Left ventricle myocardium inferior (tissue), 1 donor: Measurements from ENCODE around the gene DGCR8. TPM values are rescaled to one million over a fixed set of nuclear protein-coding genes. Genes with fewer than 3 reads are reported as not detected.

Experiments used
- DNase-seq: peaks from one replicate; pipeline ENCODE4 v3.0.0-alpha.2; 2020
- H3K27ac ChIP-seq: fragments of 200-600 bp; replicated peaks from 2 replicates; pipeline ENCODE4 v1.8.0; 2021
- H3K27me3 ChIP-seq: fragments of 200-600 bp; 2 replicates; pipeline ENCODE4 v1.8.0; 2021; ENCODE audit warnings: low read depth
- H3K36me3 ChIP-seq: fragments of 200-600 bp; 2 replicates; pipeline ENCODE4 v1.8.0; 2021
- H3K4me1 ChIP-seq: fragments of 200-600 bp; 2 replicates; pipeline ENCODE4 v1.8.0; 2021
- H3K4me3 ChIP-seq: fragments of 200-600 bp; 2 replicates; pipeline ENCODE4 v1.8.0; 2021; ENCODE audit warnings: mild to moderate bottlenecking, moderate library complexity
- H3K9me3 ChIP-seq: fragments of 200-600 bp; replicated peaks from 2 replicates; pipeline ENCODE4 v1.8.0; 2021
- intact Hi-C: fragments of 100-400 bp; cut with micrococcal nuclease; formaldehyde crosslinking; loops from one replicate; pipeline ENCODE4 v1.11.0; 2022
- total RNA-seq: library from RNA; stranded (reverse); fragmentation: NEBNext Ultra II Directional; extraction: Animal tissue kit (Norgen Biotek cat#: 25700); gene quantifications from one replicate; pipeline ENCODE4 v1.2.1, GENCODE V29; 2021
- TF ChIP-seq, protein P1 (sequence below): fragments of 200-600 bp; IDR thresholded peaks from 2 replicates; pipeline ENCODE4 v1.8.0; 2021; ENCODE audit warnings: antibody characterized with exemption, mild to moderate bottlenecking, borderline replicate concordance
- donor health status: DM: no; HTN: yes; CAD: no; lungs with severe emphysema.

Gene DGCR8
- total RNA-seq, 1 donor from 2014 or later, result 16.8 TPM

DNA sequence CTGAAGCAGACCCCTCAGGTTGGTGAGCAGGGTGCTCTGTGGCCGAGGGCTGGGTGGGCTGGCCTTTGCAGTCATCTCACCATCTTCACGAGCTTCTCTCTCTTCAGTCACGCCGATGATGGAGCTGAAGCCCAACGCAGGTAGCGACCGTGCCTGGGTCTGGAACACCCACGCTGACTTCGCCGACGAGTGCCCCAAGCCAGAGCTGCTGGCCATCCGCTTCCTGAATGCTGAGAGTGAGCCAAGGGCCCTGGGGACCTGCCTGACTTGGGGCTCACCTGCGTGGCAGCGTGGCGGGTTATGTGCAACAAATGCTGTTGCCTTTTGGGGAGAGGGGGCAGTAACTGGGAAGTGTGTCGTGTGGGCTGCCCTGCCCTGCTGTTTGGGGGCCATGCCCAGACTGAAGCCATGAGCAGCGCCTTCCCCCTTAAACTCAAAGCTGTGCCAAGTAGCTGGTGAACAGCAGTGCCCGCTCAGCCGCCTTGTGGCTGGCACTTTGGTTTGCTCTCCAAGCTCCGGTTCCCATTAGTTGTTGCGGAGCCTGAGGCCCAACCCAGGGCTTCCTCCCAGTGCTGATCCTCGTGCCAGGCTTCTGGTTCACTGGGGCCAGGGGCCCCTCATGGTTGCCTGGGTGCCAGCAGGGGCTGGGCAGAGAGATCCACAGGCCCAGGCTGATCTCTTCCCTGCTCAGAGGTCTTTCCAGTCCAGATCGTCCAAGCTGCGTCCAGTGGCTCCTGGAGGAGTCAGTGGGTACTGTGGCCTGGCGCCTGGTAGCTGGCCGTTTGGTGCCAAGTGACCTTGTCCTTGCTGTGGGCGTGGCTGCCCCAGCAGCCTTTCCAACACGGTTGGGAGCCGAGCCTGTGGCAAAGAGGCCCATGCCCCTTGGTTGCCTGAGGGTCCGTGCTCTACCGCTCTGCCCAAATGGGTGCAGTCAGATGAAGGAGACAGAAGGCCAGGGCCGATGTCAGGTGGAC is 45.4 kb downstream of the DGCR8 start:
- TF ChIP-seq, protein P1, sequence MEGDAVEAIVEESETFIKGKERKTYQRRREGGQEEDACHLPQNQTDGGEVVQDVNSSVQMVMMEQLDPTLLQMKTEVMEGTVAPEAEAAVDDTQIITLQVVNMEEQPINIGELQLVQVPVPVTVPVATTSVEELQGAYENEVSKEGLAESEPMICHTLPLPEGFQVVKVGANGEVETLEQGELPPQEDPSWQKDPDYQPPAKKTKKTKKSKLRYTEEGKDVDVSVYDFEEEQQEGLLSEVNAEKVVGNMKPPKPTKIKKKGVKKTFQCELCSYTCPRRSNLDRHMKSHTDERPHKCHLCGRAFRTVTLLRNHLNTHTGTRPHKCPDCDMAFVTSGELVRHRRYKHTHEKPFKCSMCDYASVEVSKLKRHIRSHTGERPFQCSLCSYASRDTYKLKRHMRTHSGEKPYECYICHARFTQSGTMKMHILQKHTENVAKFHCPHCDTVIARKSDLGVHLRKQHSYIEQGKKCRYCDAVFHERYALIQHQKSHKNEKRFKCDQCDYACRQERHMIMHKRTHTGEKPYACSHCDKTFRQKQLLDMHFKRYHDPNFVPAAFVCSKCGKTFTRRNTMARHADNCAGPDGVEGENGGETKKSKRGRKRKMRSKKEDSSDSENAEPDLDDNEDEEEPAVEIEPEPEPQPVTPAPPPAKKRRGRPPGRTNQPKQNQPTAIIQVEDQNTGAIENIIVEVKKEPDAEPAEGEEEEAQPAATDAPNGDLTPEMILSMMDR, result no peak
- no peaks in the 10 kb centered on the region for H3K27me3 ChIP-seq
- no peak overlapping the region for H3K4me3 ChIP-seq
- no peaks in the 10 kb centered on the region for H3K9me3 ChIP-seq
- intact Hi-C loops, result no loop called here
- peaks cover 22% of the 10 kb centered on the region for H3K4me1 ChIP-seq
- peaks cover 61% of the 10 kb centered on the region for H3K36me3 ChIP-seq
- DNase-seq, result no peak
- no peak overlapping the region for H3K27ac ChIP-seq

DNA sequence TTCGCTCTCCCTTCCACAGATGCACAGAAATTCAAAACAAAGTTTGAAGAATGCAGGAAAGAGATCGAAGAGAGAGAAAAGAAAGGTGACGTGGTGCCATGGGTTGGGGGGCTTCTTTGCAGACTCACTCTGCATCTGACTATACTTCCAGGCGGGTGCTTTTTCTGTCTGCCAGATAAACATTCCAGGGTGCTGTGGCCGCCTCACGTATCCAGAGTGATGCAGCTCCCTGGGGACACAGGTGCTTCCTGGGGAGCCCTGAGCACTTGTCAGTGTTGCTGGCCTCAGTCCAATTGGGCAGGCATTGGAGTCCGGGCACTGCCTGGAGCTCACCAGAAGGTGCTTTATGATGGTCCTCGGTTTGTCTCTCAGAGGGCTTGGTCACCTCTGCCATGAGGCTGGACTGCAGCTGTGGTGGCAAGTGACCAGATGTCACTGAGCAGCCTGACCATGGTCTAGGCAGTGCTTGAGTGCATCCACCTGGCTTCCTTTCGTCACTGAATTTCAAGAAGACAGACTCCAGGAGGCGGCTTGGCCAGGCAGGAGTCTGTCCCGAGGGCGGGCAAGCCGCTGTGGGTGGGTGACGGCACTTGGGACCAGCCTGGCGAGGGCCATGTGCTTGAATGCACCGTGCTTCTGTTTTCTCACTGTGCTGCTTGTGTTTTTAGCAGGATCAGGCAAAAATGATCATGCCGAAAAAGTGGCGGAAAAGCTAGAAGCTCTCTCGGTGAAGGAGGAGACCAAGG is 46.4 kb downstream of the DGCR8 start:
- TF ChIP-seq, protein P1, result no peak
- no peak overlapping the region for H3K27ac ChIP-seq
- intact Hi-C loops, result no loop called here
- H3K4me3 ChIP-seq, result no peak overlapping the region
- no peaks in the 10 kb centered on the region for H3K9me3 ChIP-seq
- H3K27me3 ChIP-seq, result no peaks in the 10 kb centered on the region
- DNase-seq, result no peak
- H3K4me1 ChIP-seq, result peaks cover 30% of the 10 kb centered on the region
- H3K36me3 ChIP-seq, result peaks cover 51% of the 10 kb centered on the region

DNA sequence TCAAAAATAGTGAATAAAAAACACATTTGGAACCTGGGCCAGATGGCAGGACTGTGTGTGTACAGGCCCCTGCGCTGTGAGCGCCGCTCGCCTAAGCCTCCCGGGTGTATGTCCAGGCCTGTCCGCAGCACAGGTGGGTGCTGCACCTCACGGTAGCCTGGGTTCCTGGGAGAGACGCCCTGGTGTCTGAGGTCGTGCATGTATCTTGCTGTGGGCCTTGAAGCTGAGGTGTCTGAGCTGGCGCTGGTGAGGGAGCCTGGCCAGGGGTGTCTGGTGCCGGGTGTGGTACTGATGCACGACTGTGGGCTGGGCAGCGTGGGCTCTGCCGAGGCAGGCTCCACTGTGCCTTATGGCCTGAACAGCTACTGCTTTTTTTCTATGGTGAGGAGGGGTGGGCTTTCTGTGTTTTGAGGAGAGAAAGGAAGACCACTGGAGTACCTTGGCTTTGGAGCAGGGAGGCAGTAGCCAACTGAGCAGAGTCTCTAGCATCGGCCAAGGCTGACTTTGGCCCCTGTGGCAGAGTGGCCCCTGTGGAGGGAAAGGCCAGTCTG is 47.4 kb downstream of the DGCR8 start:
- Histone ChIP-seq H3K9me3 (no peaks in the 10 kb centered on the region), H3K27me3 (no peaks in the 10 kb centered on the region), H3K27ac (no peak overlapping the region), H3K4me3 (no peak overlapping the region), H3K4me1 (peaks cover 33% of the 10 kb centered on the region), H3K36me3 (peaks cover 42% of the 10 kb centered on the region)
- intact Hi-C loops, result no loop called here
- DNase-seq, result no peak
- TF ChIP-seq, protein P1, result no peak

DNA sequence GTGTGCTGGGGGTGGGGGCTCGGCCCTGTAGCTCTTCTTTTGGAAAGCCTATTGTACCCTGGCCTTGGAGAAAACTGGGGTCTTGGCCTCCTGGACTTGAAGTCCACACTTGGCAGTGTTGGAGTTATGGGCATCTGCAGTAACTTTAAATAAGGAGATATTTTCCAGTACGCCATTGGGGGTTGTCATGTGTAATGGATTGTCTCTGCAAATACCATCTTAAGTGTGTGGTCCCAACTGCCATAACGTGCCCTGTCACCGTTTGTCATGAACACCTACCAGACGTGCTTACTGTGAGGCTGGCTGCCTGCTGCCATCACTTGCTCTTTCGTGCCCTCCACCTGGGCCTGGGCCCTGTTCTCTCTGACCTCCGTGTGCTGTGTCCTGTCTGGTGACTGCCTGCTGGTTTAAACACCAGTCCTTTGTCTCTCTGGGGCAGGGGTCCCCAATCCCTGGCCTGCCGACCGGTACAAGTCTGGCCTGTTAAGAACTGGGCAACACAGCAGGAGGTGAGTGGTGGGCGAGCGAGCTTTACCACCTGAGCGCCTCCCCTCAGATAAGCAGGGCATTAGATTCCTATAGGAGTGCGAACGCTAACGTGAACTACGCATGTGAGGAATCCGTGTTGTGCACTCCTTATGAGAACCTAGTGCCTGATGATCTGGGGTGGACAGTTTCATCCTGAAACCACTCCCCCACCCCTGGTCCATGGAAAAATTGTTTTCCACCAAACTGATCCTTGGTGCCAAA is 48.0 kb downstream of the DGCR8 start:
- TF ChIP-seq, protein P1, result no peak
- H3K27ac ChIP-seq, result peak overlapping the region; percentile 12
- no peaks in the 10 kb centered on the region for H3K9me3 ChIP-seq
- no peak for DNase-seq
- intact Hi-C loops, result no loop called here
- peaks cover 41% of the 10 kb centered on the region for H3K36me3 ChIP-seq
- H3K4me1 ChIP-seq, result peaks cover 40% of the 10 kb centered on the region
- no peak overlapping the region for H3K4me3 ChIP-seq
- no peaks in the 10 kb centered on the region for H3K27me3 ChIP-seq

DNA sequence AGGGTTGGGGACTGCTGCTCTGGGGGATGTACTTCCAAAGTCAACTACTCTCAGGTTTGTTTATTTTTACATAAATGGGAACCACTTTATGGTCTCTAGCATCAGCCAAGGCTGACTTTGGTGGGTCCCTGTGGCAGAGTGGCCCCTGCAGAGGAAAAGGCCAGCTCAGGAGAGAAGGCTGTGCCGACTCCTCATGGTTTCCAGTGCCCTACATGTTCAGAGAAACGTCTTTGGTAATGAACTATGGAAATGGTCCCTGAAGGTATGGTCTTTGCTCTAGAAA is 48.5 kb downstream of the DGCR8 start:
- intact Hi-C loops, result no loop called here
- TF ChIP-seq, protein P1, result no peak

More for the DNA sequence above, 48.5 kb downstream of the DGCR8 start:
- Histone ChIP-seq H3K9me3 (no peaks in the 10 kb centered on the region), H3K27me3 (no peaks in the 10 kb centered on the region), H3K4me1 (peaks cover 45% of the 10 kb centered on the region), H3K36me3 (peaks cover 39% of the 10 kb centered on the region), H3K27ac (no peak overlapping the region), H3K4me3 (no peak overlapping the region)
- no peak for DNase-seq
